Ishikawa (cell line): ENCODE measurements around the gene RTN4RL2.

Experiments used
- CEBPB ChIP-seq: IDR thresholded peaks from 2 replicates; pipeline ENCODE4 v1.6.1; 2012
- CREB1 ChIP-seq: IDR thresholded peaks from 2 replicates; pipeline ENCODE4 v1.6.1; 2012; ENCODE audit warnings: low read depth
- EGR1 ChIP-seq: IDR thresholded peaks from 2 replicates; pipeline ENCODE4 v1.6.1; 2012
- EP300 ChIP-seq: IDR thresholded peaks from 2 replicates; pipeline ENCODE4 v1.6.1; 2012; ENCODE audit warnings: borderline replicate concordance
- FOXM1 ChIP-seq: IDR thresholded peaks from 2 replicates; pipeline ENCODE4 v1.6.1; 2012; ENCODE audit warnings: low read depth, borderline replicate concordance
- NFIC ChIP-seq: IDR thresholded peaks from 2 replicates; pipeline ENCODE4 v1.6.1; 2012
- RAD21 ChIP-seq: IDR thresholded peaks from 2 replicates; pipeline ENCODE4 v1.6.1; 2012; ENCODE audit warnings: low read depth
- TAF1 ChIP-seq: IDR thresholded peaks from 2 replicates; pipeline ENCODE4 v1.6.1; 2012; ENCODE audit warnings: low read depth, mild to moderate bottlenecking
- TEAD4 ChIP-seq: IDR thresholded peaks from 2 replicates; pipeline ENCODE4 v1.6.1; 2012
- YY1 ChIP-seq: IDR thresholded peaks from 2 replicates; pipeline ENCODE4 v1.6.1; 2012; ENCODE audit warnings: low read depth
- ZBTB7A ChIP-seq: IDR thresholded peaks from 2 replicates; pipeline ENCODE4 v1.6.1; 2012; ENCODE audit warnings: low read depth
- TF ChIP-seq, protein P1 (sequence below): IDR thresholded peaks from 2 replicates; pipeline ENCODE4 v1.6.1; 2012; ENCODE audit warnings: low read depth, mild to moderate bottlenecking
- TF ChIP-seq, protein P2 (sequence below): IDR thresholded peaks from 2 replicates; pipeline ENCODE4 v1.6.1; 2012

DNA sequence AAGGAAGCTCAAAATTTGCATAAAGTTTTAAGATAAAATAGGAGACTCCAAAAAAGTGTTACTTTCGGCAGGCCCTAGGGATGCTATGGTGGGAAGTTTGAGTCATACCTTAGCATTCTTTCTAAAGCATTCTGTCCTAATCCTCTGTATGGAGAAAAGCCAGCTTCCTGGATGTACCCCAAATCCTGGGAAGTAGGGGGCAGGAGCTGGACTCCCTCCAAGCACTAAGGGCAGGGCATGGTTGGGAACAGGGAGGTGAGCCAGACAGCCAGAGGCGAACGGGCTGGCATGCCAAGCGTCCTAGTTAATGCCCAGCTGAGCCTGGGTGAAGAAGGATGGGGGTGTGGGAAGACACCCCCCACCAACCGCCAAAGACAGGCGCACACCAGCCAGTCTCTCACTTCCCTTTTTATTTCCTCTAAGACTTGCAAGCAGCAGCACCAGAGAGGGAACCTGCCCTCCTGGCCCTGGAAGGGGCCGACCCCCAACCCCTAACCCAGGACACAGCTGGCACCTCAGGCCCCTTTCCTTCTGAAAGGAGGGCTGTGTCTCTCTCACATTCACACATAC lies 23.9 kb downstream of the RTN4RL2 start:
- TF ChIP-seq TEAD4 (no peak), EP300 (no peak), CEBPB (no peak), YY1 (no peak), RAD21 (no peak), EGR1 (no peak), ZBTB7A (no peak), CREB1 (no peak), FOXM1 (no peak), NFIC (no peak), TAF1 (no peak)
- TF ChIP-seq, protein P1, sequence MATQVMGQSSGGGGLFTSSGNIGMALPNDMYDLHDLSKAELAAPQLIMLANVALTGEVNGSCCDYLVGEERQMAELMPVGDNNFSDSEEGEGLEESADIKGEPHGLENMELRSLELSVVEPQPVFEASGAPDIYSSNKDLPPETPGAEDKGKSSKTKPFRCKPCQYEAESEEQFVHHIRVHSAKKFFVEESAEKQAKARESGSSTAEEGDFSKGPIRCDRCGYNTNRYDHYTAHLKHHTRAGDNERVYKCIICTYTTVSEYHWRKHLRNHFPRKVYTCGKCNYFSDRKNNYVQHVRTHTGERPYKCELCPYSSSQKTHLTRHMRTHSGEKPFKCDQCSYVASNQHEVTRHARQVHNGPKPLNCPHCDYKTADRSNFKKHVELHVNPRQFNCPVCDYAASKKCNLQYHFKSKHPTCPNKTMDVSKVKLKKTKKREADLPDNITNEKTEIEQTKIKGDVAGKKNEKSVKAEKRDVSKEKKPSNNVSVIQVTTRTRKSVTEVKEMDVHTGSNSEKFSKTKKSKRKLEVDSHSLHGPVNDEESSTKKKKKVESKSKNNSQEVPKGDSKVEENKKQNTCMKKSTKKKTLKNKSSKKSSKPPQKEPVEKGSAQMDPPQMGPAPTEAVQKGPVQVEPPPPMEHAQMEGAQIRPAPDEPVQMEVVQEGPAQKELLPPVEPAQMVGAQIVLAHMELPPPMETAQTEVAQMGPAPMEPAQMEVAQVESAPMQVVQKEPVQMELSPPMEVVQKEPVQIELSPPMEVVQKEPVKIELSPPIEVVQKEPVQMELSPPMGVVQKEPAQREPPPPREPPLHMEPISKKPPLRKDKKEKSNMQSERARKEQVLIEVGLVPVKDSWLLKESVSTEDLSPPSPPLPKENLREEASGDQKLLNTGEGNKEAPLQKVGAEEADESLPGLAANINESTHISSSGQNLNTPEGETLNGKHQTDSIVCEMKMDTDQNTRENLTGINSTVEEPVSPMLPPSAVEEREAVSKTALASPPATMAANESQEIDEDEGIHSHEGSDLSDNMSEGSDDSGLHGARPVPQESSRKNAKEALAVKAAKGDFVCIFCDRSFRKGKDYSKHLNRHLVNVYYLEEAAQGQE = no peak
- TF ChIP-seq, protein P2, sequence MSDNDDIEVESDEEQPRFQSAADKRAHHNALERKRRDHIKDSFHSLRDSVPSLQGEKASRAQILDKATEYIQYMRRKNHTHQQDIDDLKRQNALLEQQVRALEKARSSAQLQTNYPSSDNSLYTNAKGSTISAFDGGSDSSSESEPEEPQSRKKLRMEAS = no peak
